HepG2 (cell line): Measurements from ENCODE around the gene CPVL. TPM values are rescaled to one million over a fixed set of nuclear protein-coding genes. Genes with fewer than 3 reads are reported as not detected.

ENCODE experiments used
- DMAP1 ChIP-seq: IDR thresholded peaks from 2 replicates; pipeline ENCODE4 v1.6.1; 2016
- GATAD1 ChIP-seq: IDR thresholded peaks from 2 replicates; pipeline ENCODE4 v1.6.1; 2016; ENCODE audit warnings: missing genetic modification reagents, missing compliant biosample characterization
- HIVEP1 ChIP-seq: sonication (generic); formaldehyde crosslinking; IDR thresholded peaks from 2 replicates; pipeline ENCODE4 v1.4.0; 2020; ENCODE audit warnings: mild to moderate bottlenecking, missing genetic modification reagents
- RFX5 ChIP-seq: IDR thresholded peaks from 2 replicates; pipeline ENCODE4 v1.6.1; 2011; ENCODE audit warnings: low read depth, low read length, improper control_type of control experiment
- RORA ChIP-seq: sonication (generic); formaldehyde crosslinking; IDR thresholded peaks from 2 replicates; pipeline ENCODE4 v1.5.0; 2020; ENCODE audit warnings: mild to moderate bottlenecking, missing genetic modification reagents, moderate library complexity
- SOX13 ChIP-seq, 3 experiments: fragments of 450-650 bp in 1 of 3; sonication (generic) in 1 of 3; formaldehyde crosslinking in 1 of 3; IDR thresholded peaks in 2 of 3; conservative IDR thresholded peaks in 1 of 3; 2 replicates each; pipeline versions ENCODE4 v1.5.0 to v1.6.1; 2016 to 2020; ENCODE audit warnings: antibody characterized with exemption in 1 of 3, mild to moderate bottlenecking in 1 of 3, missing compliant biosample characterization in 1 of 3, missing genetic modification reagents in 1 of 3, moderate library complexity in 1 of 3
- TOE1 ChIP-seq: sonication (generic); formaldehyde crosslinking; IDR thresholded peaks from 2 replicates; pipeline ENCODE4 v1.4.0; 2020; ENCODE audit warnings: mild to moderate bottlenecking, missing genetic modification reagents
- ZNF230 ChIP-seq: sonication (generic); formaldehyde crosslinking; IDR thresholded peaks from 2 replicates; pipeline ENCODE4 v1.4.0; 2020; ENCODE audit warnings: mild to moderate bottlenecking, missing genetic modification reagents
- ZNF232 ChIP-seq: sonication (generic); formaldehyde crosslinking; IDR thresholded peaks from 2 replicates; pipeline ENCODE4 v1.4.0; 2020; ENCODE audit warnings: missing genetic modification reagents, borderline replicate concordance
- ZNF329 ChIP-seq: sonication (generic); formaldehyde crosslinking; IDR thresholded peaks from 2 replicates; pipeline ENCODE4 v1.9.0; 2021; ENCODE audit warnings: low read depth, mild to moderate bottlenecking, missing genetic modification reagents
- ZNF382 ChIP-seq: sonication (generic); formaldehyde crosslinking; IDR thresholded peaks from 2 replicates; pipeline ENCODE4 v1.5.0; 2020; ENCODE audit warnings: missing genetic modification reagents, mild to moderate bottlenecking, borderline replicate concordance
- ZSCAN9 ChIP-seq: IDR thresholded peaks from 2 replicates; pipeline ENCODE4 v1.6.1; 2016; ENCODE audit warnings: borderline replicate concordance
- polyA plus RNA-seq, 8 experiments: library from polyadenylated mRNA; depleted of rRNA in 3 of 8; stranded (reverse) in 7 of 8; unstranded in 1 of 8; fragments of >200 nt; fragmentation: Illumina TruSeq in 4 of 8; extraction: Trizol in 4 of 8; gene quantifications; 2 replicates each; pipeline versions ENCODE4 v1.2.1 to v1.2.3, GENCODE V29; 2011 to 2016; ENCODE audit warnings: low read depth in 4 of 8, missing spikeins in 1 of 8, mixed read lengths in 1 of 8; ENCODE audit not compliant: insufficient read depth in 1 of 8
- total RNA-seq, 5 experiments: library from RNA; depleted of rRNA; stranded (reverse); fragments of >200 nt; fragmentation: Illumina TruSeq; extraction: Trizol; gene quantifications; 2 replicates each; pipeline ENCODE4 v1.2.3, GENCODE V29; 2016; ENCODE audit warnings: low read depth in 1 of 5
- TF ChIP-seq, protein P1 (sequence below): sonication (generic); formaldehyde crosslinking; IDR thresholded peaks from 2 replicates; pipeline ENCODE4 v1.8.0; 2023; ENCODE audit warnings: mild to moderate bottlenecking, missing genetic modification reagents
- TF ChIP-seq, protein P2 (sequence below): IDR thresholded peaks from 2 replicates; pipeline ENCODE4 v1.6.1; 2016; ENCODE audit warnings: low read depth, control low read depth
- TF ChIP-seq, protein P3 (sequence below): sonication (generic); formaldehyde crosslinking; IDR thresholded peaks from 2 replicates; pipeline ENCODE4 v1.8.0; 2022; ENCODE audit warnings: mild to moderate bottlenecking, missing genetic modification reagents, borderline replicate concordance
- TF ChIP-seq, protein P4 (sequence below): sonication (generic); formaldehyde crosslinking; IDR thresholded peaks from 2 replicates; pipeline ENCODE4 v1.4.0; 2020; ENCODE audit warnings: low read depth, mild to moderate bottlenecking, missing genetic modification reagents
- TF ChIP-seq, protein P5 (sequence below): sonication (generic); formaldehyde crosslinking; IDR thresholded peaks from 2 replicates; pipeline ENCODE4 v1.4.0; 2020; ENCODE audit warnings: mild to moderate bottlenecking, missing genetic modification reagents, borderline replicate concordance

CPVL gene
- total and polyA plus RNA-seq, 2 of the 13 experiments (the other 11 are each of a cell fraction or from before 2014, with no cell fraction given), result 59.2 to 294 TPM

DNA sequence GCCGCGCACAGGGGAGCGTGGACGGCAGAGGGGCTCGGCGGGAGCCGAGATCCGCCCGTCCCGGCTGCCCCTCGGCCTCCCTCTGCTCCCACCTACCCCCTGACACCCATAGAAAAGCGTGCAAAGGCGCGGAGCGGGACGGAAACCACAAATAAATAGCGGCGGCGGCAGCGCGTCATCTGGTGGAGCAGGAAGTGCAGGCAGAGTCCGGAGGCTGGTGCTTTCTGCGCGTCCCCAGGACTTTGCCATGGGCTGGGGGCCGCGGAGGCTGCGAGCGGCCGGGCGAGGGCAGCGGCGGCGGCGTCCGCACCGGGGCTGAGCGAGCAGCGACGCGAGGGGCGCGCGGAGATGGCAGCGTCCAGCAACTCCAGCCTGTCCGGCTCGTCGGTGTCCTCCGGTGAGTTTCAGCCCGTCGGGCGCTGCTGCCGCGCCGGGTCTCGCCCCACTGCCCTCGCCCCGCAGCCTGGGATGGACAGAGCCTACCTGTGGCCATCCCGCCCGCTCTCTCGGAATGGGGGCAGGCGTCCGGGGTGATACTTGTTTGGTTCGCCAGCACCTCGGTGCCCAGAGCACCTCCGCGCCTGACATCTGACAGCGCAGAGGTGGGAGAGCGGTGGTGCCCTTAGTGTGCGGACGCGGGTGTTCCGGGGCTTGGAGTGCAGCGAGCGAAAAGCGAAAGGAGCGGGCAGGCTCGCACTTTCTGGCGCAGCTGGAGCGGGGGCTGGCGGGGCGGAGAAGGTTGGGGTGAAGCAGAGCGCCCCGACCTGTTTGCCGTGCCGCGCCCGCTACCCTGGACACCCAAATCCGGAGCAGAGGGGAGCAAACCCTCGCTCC, 48.5 kb upstream of the CPVL start, which contains the start of gene CHN2 (continued):
- TF ChIP-seq, protein P1, sequence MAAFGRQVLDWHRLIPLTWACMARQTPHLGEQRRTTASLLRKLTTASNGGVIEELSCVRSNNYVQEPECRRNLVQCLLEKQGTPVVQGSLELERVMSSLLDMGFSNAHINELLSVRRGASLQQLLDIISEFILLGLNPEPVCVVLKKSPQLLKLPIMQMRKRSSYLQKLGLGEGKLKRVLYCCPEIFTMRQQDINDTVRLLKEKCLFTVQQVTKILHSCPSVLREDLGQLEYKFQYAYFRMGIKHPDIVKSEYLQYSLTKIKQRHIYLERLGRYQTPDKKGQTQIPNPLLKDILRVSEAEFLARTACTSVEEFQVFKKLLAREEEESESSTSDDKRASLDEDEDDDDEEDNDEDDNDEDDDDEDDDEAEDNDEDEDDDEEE (CRISPR knock-in tag), result no peak
- TF ChIP-seq ZNF329 (CRISPR knock-in tag) (0 out of 2 replicates have a peak, but pooled peaks have one; percentile 21), ZNF382 (CRISPR knock-in tag) (no peak), SOX13 (IDR thresholded peaks at IDR 0.05) (no peak), SOX13 (CRISPR knock-in tag; conservative IDR thresholded peaks at IDR 0.05 in 1 of 2, IDR thresholded peaks at IDR 0.05 in 1 of 2) (peak in 1 of 2 experiments; percentile 18; a peak in 1 of 4 replicates), DMAP1 (CRISPR knock-in tag) (0 out of 2 replicates have a peak, but pooled peaks have one; percentile 24), ZSCAN9 (0 out of 2 replicates have a peak, but pooled peaks have one; percentile 46), ZNF232 (peak; percentile 35; the same call in 1 of the 2 replicates), GATAD1 (CRISPR knock-in tag) (peak; percentile 55), TOE1 (CRISPR knock-in tag) (no peak), ZNF230 (CRISPR knock-in tag) (peak; percentile 20; the same call in 1 of the 2 replicates), HIVEP1 (peak; percentile 31; the same call in 1 of the 2 replicates), RORA (no peak), RFX5 (peak; percentile 78; the same call in 1 of the 2 replicates)
- TF ChIP-seq, protein P2, sequence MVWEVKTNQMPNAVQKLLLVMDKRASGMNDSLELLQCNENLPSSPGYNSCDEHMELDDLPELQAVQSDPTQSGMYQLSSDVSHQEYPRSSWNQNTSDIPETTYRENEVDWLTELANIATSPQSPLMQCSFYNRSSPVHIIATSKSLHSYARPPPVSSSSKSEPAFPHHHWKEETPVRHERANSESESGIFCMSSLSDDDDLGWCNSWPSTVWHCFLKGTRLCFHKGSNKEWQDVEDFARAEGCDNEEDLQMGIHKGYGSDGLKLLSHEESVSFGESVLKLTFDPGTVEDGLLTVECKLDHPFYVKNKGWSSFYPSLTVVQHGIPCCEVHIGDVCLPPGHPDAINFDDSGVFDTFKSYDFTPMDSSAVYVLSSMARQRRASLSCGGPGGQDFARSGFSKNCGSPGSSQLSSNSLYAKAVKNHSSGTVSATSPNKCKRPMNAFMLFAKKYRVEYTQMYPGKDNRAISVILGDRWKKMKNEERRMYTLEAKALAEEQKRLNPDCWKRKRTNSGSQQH (CRISPR knock-in tag), result 0 out of 2 replicates have a peak, but pooled peaks have one; percentile 41
- TF ChIP-seq, protein P3, sequence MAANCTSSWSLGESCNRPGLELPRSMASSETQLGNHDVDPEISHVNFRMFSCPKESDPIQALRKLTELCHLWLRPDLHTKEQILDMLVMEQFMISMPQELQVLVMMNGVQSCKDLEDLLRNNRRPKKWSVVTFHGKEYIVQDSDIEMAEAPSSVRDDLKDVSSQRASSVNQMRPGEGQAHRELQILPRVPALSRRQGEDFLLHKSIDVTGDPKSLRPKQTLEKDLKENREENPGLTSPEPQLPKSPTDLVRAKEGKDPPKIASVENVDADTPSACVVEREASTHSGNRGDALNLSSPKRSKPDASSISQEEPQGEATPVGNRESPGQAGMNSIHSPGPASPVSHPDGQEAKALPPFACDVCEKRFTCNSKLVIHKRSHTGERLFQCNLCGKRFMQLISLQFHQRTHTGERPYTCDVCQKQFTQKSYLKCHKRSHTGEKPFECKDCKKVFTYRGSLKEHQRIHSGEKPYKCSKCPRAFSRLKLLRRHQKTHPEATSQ, result no peak
- TF ChIP-seq, protein P4, sequence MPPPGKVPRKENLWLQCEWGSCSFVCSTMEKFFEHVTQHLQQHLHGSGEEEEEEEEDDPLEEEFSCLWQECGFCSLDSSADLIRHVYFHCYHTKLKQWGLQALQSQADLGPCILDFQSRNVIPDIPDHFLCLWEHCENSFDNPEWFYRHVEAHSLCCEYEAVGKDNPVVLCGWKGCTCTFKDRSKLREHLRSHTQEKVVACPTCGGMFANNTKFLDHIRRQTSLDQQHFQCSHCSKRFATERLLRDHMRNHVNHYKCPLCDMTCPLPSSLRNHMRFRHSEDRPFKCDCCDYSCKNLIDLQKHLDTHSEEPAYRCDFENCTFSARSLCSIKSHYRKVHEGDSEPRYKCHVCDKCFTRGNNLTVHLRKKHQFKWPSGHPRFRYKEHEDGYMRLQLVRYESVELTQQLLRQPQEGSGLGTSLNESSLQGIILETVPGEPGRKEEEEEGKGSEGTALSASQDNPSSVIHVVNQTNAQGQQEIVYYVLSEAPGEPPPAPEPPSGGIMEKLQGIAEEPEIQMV, result 0 out of 2 replicates have a peak, but pooled peaks have one; percentile 48
- TF ChIP-seq, protein P5, sequence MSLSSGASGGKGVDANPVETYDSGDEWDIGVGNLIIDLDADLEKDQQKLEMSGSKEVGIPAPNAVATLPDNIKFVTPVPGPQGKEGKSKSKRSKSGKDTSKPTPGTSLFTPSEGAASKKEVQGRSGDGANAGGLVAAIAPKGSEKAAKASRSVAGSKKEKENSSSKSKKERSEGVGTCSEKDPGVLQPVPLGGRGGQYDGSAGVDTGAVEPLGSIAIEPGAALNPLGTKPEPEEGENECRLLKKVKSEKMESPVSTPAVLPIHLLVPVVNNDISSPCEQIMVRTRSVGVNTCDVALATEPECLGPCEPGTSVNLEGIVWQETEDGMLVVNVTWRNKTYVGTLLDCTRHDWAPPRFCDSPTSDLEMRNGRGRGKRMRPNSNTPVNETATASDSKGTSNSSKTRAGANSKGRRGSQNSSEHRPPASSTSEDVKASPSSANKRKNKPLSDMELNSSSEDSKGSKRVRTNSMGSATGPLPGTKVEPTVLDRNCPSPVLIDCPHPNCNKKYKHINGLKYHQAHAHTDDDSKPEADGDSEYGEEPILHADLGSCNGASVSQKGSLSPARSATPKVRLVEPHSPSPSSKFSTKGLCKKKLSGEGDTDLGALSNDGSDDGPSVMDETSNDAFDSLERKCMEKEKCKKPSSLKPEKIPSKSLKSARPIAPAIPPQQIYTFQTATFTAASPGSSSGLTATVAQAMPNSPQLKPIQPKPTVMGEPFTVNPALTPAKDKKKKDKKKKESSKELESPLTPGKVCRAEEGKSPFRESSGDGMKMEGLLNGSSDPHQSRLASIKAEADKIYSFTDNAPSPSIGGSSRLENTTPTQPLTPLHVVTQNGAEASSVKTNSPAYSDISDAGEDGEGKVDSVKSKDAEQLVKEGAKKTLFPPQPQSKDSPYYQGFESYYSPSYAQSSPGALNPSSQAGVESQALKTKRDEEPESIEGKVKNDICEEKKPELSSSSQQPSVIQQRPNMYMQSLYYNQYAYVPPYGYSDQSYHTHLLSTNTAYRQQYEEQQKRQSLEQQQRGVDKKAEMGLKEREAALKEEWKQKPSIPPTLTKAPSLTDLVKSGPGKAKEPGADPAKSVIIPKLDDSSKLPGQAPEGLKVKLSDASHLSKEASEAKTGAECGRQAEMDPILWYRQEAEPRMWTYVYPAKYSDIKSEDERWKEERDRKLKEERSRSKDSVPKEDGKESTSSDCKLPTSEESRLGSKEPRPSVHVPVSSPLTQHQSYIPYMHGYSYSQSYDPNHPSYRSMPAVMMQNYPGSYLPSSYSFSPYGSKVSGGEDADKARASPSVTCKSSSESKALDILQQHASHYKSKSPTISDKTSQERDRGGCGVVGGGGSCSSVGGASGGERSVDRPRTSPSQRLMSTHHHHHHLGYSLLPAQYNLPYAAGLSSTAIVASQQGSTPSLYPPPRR (CRISPR knock-in tag), result peak; percentile 26; the same call in 1 of the 2 replicates
